ENCODE results near the gene RAET1L.
"Not testable (repeated sequence)": the region's sequence is repeated elsewhere in the genome, so short reads cannot be mapped to it uniquely, and the experiment has no call there.

The RAET1L gene

GRCh38 chr6:149988550-149989346 lies 36.6 kb downstream of the RAET1L start:
- Histone ChIP-seq H3K27ac (ENCODE audit: low read depth, low read length) (no peak overlapping the region), H3K4me1 (ENCODE audit: control insufficient read depth, insufficient read depth, low read length) (peaks cover 22% of the 10 kb centered on the region), H3K9me3 (ENCODE audit: control insufficient read depth, insufficient read depth, low read depth, low read length) (no peaks in the 10 kb centered on the region), H3K4me3 (ENCODE audit: low read depth, low read length) (peak overlapping the region; percentile 4; the same call in 1 of the 2 replicates), H3K9ac (ENCODE audit: low read length) (no peak overlapping the region), H3K36me3 (ENCODE audit: control insufficient read depth, insufficient read depth, low read length) (no peaks in the 10 kb centered on the region), H3K27me3 (ENCODE audit: control insufficient read depth, insufficient read depth, low read length) (peaks cover 95% of the 10 kb centered on the region)

- Histone ChIP-seq H3K4me1 (ENCODE audit: control insufficient read depth, insufficient read depth, low read length) (peaks cover 22% of the 10 kb centered on the region), H3K36me3 (ENCODE audit: control insufficient read depth, insufficient read depth, low read length) (no peaks in the 10 kb centered on the region), H3K4me3 (ENCODE audit: low read depth, low read length) (no peak overlapping the region), H3K27ac (ENCODE audit: low read depth, low read length) (no peak overlapping the region), H3K9ac (ENCODE audit: low read length) (no peak overlapping the region), H3K27me3 (ENCODE audit: control insufficient read depth, insufficient read depth, low read length) (peaks cover 93% of the 10 kb centered on the region), H3K9me3 (ENCODE audit: control insufficient read depth, insufficient read depth, low read depth, low read length) (no peaks in the 10 kb centered on the region)
These were observed 37.7 kb downstream of the RAET1L start for GRCh38 chr6:149987602-149988107.

- peaks cover 93% of the 10 kb centered on the region for H3K27me3 ChIP-seq (ENCODE audit: control insufficient read depth, insufficient read depth, low read length)
- H3K36me3 ChIP-seq (ENCODE audit: control insufficient read depth, insufficient read depth, low read length) = no peaks in the 10 kb centered on the region
These were observed 39.8 kb downstream of the RAET1L start for GRCh38 chr6:149985481-149985937.

GRCh38 chr6:149984773-149985172 lies 40.6 kb downstream of the RAET1L start:
- Histone ChIP-seq H3K4me3 (ENCODE audit: low read depth, low read length) (no peak overlapping the region), H3K27me3 (ENCODE audit: control insufficient read depth, insufficient read depth, low read length) (peaks cover 90% of the 10 kb centered on the region), H3K27ac (ENCODE audit: low read depth, low read length) (no peak overlapping the region), H3K9me3 (ENCODE audit: control insufficient read depth, insufficient read depth, low read depth, low read length) (no peaks in the 10 kb centered on the region), H3K4me1 (ENCODE audit: control insufficient read depth, insufficient read depth, low read length) (peaks cover 4% of the 10 kb centered on the region; the same call in 1 of the 2 replicates), H3K9ac (ENCODE audit: low read length) (no peak overlapping the region), H3K36me3 (ENCODE audit: control insufficient read depth, insufficient read depth, low read length) (no peaks in the 10 kb centered on the region)

More at GRCh38 chr6:149985481-149985937, 39.8 kb downstream of the RAET1L start:
- H3K9me3 ChIP-seq (ENCODE audit: control insufficient read depth, insufficient read depth, low read depth, low read length) = no peaks in the 10 kb centered on the region
- H3K4me1 ChIP-seq (ENCODE audit: control insufficient read depth, insufficient read depth, low read length) = peaks cover 10% of the 10 kb centered on the region; the same call in 1 of the 2 replicates
- H3K4me3 ChIP-seq (ENCODE audit: low read depth, low read length) = no peak overlapping the region
- no peak overlapping the region for H3K9ac ChIP-seq (ENCODE audit: low read length)
- H3K27ac ChIP-seq (ENCODE audit: low read depth, low read length) = no peak overlapping the region

- H3K4me3 ChIP-seq (ENCODE audit: low read depth, low read length) = no peak overlapping the region
- no peaks in the 10 kb centered on the region for H3K36me3 ChIP-seq (ENCODE audit: control insufficient read depth, insufficient read depth, low read length)
- H3K9me3 ChIP-seq (ENCODE audit: control insufficient read depth, insufficient read depth, low read depth, low read length) = no peaks in the 10 kb centered on the region
- H3K9ac ChIP-seq (ENCODE audit: low read length) = no peak overlapping the region
- H3K4me1 ChIP-seq (ENCODE audit: control insufficient read depth, insufficient read depth, low read length) = no peaks in the 10 kb centered on the region
- no peak overlapping the region for H3K27ac ChIP-seq (ENCODE audit: low read depth, low read length)
- peaks cover 89% of the 10 kb centered on the region for H3K27me3 ChIP-seq (ENCODE audit: control insufficient read depth, insufficient read depth, low read length)
These were observed 42.2 kb downstream of the RAET1L start for GRCh38 chr6:149983145-149983544.

GRCh38 chr6:149979293-149979692 lies 46.0 kb downstream of the RAET1L start:
- Histone ChIP-seq H3K4me1 (ENCODE audit: control insufficient read depth, insufficient read depth, low read length) (no peaks in the 10 kb centered on the region), H3K27me3 (ENCODE audit: control insufficient read depth, insufficient read depth, low read length) (peaks cover 89% of the 10 kb centered on the region), H3K36me3 (ENCODE audit: control insufficient read depth, insufficient read depth, low read length) (no peaks in the 10 kb centered on the region), H3K4me3 (ENCODE audit: low read depth, low read length) (no peak overlapping the region), H3K27ac (ENCODE audit: low read depth, low read length) (no peak overlapping the region), H3K9ac (ENCODE audit: low read length) (no peak overlapping the region), H3K9me3 (ENCODE audit: control insufficient read depth, insufficient read depth, low read depth, low read length) (no peaks in the 10 kb centered on the region)

- Histone ChIP-seq H3K36me3 (ENCODE audit: control insufficient read depth, insufficient read depth, low read length) (no peaks in the 10 kb centered on the region), H3K4me3 (ENCODE audit: low read depth, low read length) (no peak overlapping the region), H3K9ac (ENCODE audit: low read length) (no peak overlapping the region), H3K4me1 (ENCODE audit: control insufficient read depth, insufficient read depth, low read length) (no peaks in the 10 kb centered on the region), H3K9me3 (ENCODE audit: control insufficient read depth, insufficient read depth, low read depth, low read length) (no peaks in the 10 kb centered on the region), H3K27me3 (ENCODE audit: control insufficient read depth, insufficient read depth, low read length) (peaks cover 95% of the 10 kb centered on the region), H3K27ac (ENCODE audit: low read depth, low read length) (no peak overlapping the region)
These were observed 46.7 kb downstream of the RAET1L start for GRCh38 chr6:149978610-149979009.

GRCh38 chr6:149977221-149977620 lies 48.1 kb downstream of the RAET1L start:
- H3K9me3 ChIP-seq (ENCODE audit: control insufficient read depth, insufficient read depth, low read depth, low read length) = no peaks in the 10 kb centered on the region
- no peak overlapping the region for H3K9ac ChIP-seq (ENCODE audit: low read length)
- no peaks in the 10 kb centered on the region for H3K36me3 ChIP-seq (ENCODE audit: control insufficient read depth, insufficient read depth, low read length)
- peaks cover 91% of the 10 kb centered on the region for H3K27me3 ChIP-seq (ENCODE audit: control insufficient read depth, insufficient read depth, low read length)
- H3K4me1 ChIP-seq (ENCODE audit: control insufficient read depth, insufficient read depth, low read length) = no peaks in the 10 kb centered on the region
- no peak overlapping the region for H3K4me3 ChIP-seq (ENCODE audit: low read depth, low read length)
- no peak overlapping the region for H3K27ac ChIP-seq (ENCODE audit: low read depth, low read length)

- Histone ChIP-seq H3K27ac (ENCODE audit: low read depth, low read length) (no peak overlapping the region), H3K4me1 (ENCODE audit: control insufficient read depth, insufficient read depth, low read length) (no peaks in the 10 kb centered on the region), H3K36me3 (ENCODE audit: control insufficient read depth, insufficient read depth, low read length) (no peaks in the 10 kb centered on the region), H3K4me3 (ENCODE audit: low read depth, low read length) (no peak overlapping the region), H3K27me3 (ENCODE audit: control insufficient read depth, insufficient read depth, low read length) (peaks cover 82% of the 10 kb centered on the region), H3K9ac (ENCODE audit: low read length) (no peak overlapping the region), H3K9me3 (ENCODE audit: control insufficient read depth, insufficient read depth, low read depth, low read length) (no peaks in the 10 kb centered on the region)
These were observed 49.9 kb downstream of the RAET1L start for GRCh38 chr6:149975400-149975799.

GRCh38 chr6:149974825-149975224 lies 50.5 kb downstream of the RAET1L start:
- Histone ChIP-seq H3K27me3 (ENCODE audit: control insufficient read depth, insufficient read depth, low read length) (peaks cover 84% of the 10 kb centered on the region), H3K9me3 (ENCODE audit: control insufficient read depth, insufficient read depth, low read depth, low read length) (no peaks in the 10 kb centered on the region), H3K4me3 (ENCODE audit: low read depth, low read length) (no peak overlapping the region), H3K9ac (ENCODE audit: low read length) (no peak overlapping the region), H3K27ac (ENCODE audit: low read depth, low read length) (no peak overlapping the region), H3K36me3 (ENCODE audit: control insufficient read depth, insufficient read depth, low read length) (no peaks in the 10 kb centered on the region), H3K4me1 (ENCODE audit: control insufficient read depth, insufficient read depth, low read length) (no peaks in the 10 kb centered on the region)

- H3K9me3 ChIP-seq (ENCODE audit: control insufficient read depth, insufficient read depth, low read depth, low read length); H3K27ac ChIP-seq (ENCODE audit: low read depth, low read length); H3K36me3 ChIP-seq (ENCODE audit: control insufficient read depth, insufficient read depth, low read length); H3K4me3 ChIP-seq (ENCODE audit: low read depth, low read length); H3K9ac ChIP-seq (ENCODE audit: low read length); H3K4me1 ChIP-seq (ENCODE audit: control insufficient read depth, insufficient read depth, low read length): not testable (repeated sequence)
- peaks cover 85% of the 10 kb centered on the region for H3K27me3 ChIP-seq (ENCODE audit: control insufficient read depth, insufficient read depth, low read length)
These were observed 50.9 kb downstream of the RAET1L start for GRCh38 chr6:149974394-149974793.
